HG02870 (cell line): ENCODE results near the gene KIF5A.
"Not testable (repeated sequence)": the region's sequence is repeated elsewhere in the genome, so short reads cannot be mapped to it uniquely, and the experiment has no call there.

ENCODE experiments used
- ATAC-seq: cut with Tn5 transposase; IDR thresholded peaks from one replicate; pipeline ENCODE4 v1.9.1; 2021; ENCODE audit warnings: mild to moderate bottlenecking, moderate library complexity; ENCODE audit not compliant: unreplicated experiment

The KIF5A gene

GRCh38 chr12:57549909-57550640, at the start of gene KIF5A:
KIF5A (plus strand) TSS chr12:57550044; CDS start chr12:57550272, 228 bp downstream.
- ATAC-seq: no peak

- no peak for ATAC-seq
Observed at GRCh38 chr12:57500213-57500612, 49.6 kb upstream of the KIF5A start.

- ATAC-seq: not testable (repeated sequence)
Observed at GRCh38 chr12:57502311-57502969, 47.4 kb upstream of the KIF5A start.

- not testable (repeated sequence) for ATAC-seq
Observed at GRCh38 chr12:57506541-57506940, 43.3 kb upstream of the KIF5A start.

- not testable (repeated sequence) for ATAC-seq
Observed at GRCh38 chr12:57507796-57508195, 42.0 kb upstream of the KIF5A start.

GRCh38 chr12:57511161-57511560, 38.7 kb upstream of the KIF5A start:
- no peak for ATAC-seq

GRCh38 chr12:57511588-57512325, 38.1 kb upstream of the KIF5A start:
- no peak for ATAC-seq

- ATAC-seq: no peak
Observed at GRCh38 chr12:57512665-57513064, 37.2 kb upstream of the KIF5A start.

- no peak for ATAC-seq
Observed at GRCh38 chr12:57513266-57513665, 36.6 kb upstream of the KIF5A start.

- not testable (repeated sequence) for ATAC-seq
Observed at GRCh38 chr12:57513677-57514076, 36.2 kb upstream of the KIF5A start.

GRCh38 chr12:57514246-57514645, 35.6 kb upstream of the KIF5A start:
- not testable (repeated sequence) for ATAC-seq

GRCh38 chr12:57514720-57515407, 35.0 kb upstream of the KIF5A start:
- ATAC-seq: no peak

- no peak for ATAC-seq
Observed at GRCh38 chr12:57515408-57515933, 34.4 kb upstream of the KIF5A start.

GRCh38 chr12:57515934-57516541, 33.8 kb upstream of the KIF5A start:
- ATAC-seq: no peak

- ATAC-seq: no peak
Observed at GRCh38 chr12:57516617-57517153, 33.2 kb upstream of the KIF5A start.

- no peak for ATAC-seq
Observed at GRCh38 chr12:57517187-57517586, 32.7 kb upstream of the KIF5A start.

- ATAC-seq: not testable (repeated sequence)
Observed at GRCh38 chr12:57517718-57518117, 32.1 kb upstream of the KIF5A start.

- ATAC-seq: no peak
Observed at GRCh38 chr12:57518176-57518919, 31.5 kb upstream of the KIF5A start.
